GM21360 (cell line): ENCODE measurements around the gene SH3YL1.

Source experiments
- ATAC-seq: cut with Tn5 transposase; IDR thresholded peaks from one replicate; pipeline ENCODE4 v1.9.1; 2021; ENCODE audit warnings: mild to moderate bottlenecking, moderate library complexity; ENCODE audit not compliant: unreplicated experiment

Gene SH3YL1, protein sequence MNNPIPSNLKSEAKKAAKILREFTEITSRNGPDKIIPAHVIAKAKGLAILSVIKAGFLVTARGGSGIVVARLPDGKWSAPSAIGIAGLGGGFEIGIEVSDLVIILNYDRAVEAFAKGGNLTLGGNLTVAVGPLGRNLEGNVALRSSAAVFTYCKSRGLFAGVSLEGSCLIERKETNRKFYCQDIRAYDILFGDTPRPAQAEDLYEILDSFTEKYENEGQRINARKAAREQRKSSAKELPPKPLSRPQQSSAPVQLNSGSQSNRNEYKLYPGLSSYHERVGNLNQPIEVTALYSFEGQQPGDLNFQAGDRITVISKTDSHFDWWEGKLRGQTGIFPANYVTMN

DNA sequence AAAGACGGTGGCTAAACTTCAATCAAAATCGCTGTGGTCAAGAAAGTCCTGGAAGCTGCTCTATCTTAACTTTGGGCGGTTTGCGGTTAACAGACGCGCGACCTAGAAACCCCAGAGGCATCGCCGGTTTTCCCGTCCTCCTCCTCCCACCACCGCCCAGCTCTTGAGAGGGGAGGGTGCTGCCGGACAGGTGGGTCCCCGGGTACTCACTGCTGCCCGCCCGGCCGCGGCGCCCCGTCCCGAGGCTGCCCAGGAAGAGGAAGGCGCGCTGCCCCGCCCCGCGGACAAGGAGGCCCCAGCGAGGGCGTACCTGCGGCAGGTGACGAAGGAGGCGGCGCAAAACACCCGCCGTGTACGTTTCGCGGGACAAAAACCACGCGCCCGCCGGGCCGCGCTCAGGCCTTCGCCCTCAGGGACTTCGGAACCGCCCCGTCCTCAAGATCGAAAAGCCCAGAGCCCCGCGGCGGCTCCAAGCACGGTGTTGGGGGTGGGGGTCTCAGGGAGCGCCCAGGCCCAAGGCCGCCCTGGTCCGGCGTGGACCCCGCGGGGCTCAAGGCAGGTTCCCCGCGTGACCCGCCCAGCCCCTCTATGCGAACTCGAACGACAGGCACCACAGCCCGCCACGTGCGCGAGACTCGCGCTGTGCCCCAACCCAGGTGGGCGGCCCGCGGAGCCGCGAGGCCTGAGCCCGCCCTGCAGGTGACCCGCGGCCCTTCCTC, at the start of gene SH3YL1:
Gene SH3YL1 (minus strand): TSS at position 259 of the 719 bp plus-strand sequence. CDS start 48 bp downstream, at position 211.
- ATAC-seq: peak; percentile 22

DNA sequence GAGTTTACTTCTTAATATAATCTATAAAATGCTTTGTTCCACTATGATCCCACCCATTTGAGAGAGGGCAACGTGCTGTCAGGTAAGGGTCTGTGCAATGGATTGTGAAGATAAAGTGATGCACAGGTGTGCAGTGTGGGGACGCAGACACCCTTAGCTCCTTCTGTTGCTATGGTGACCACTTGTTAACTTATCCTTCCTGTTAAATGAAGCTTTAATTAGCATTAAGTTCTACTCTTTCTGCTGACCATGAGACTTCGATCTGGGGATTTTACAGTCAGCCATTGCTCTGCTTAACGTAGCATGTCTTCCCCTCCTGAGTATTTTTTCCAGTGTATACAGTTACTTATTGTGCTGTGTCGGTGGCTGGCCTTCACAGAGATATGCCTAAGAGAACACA, 47.2 kb upstream of the SH3YL1 start:
- ATAC-seq: no peak

DNA sequence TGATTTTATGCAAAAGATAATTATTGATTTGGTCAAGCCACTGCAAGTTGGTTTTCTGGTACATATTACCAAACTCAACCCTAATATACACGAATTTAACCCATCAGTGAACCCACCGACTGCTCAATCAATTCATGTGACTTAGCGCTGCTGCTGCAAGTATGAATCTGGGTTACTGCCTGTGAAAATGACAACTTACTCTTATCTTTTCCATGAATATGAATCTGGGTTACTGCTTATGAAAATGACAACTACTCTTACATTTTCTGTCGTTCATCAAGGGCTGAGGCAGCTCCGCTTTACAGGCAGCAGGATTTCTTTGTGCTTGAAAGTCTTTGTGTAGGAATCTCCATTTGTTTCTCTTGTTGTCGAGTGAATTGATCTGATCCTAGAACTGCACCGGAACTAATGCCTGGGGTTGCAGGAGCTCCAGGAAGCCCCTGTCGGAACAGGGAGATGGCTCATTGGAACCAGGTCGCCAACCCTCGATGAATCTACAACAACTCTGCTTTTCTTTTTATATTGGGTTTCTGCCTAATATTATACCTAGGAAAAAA, 46.2 kb upstream of the SH3YL1 start:
- ATAC-seq: no peak

DNA sequence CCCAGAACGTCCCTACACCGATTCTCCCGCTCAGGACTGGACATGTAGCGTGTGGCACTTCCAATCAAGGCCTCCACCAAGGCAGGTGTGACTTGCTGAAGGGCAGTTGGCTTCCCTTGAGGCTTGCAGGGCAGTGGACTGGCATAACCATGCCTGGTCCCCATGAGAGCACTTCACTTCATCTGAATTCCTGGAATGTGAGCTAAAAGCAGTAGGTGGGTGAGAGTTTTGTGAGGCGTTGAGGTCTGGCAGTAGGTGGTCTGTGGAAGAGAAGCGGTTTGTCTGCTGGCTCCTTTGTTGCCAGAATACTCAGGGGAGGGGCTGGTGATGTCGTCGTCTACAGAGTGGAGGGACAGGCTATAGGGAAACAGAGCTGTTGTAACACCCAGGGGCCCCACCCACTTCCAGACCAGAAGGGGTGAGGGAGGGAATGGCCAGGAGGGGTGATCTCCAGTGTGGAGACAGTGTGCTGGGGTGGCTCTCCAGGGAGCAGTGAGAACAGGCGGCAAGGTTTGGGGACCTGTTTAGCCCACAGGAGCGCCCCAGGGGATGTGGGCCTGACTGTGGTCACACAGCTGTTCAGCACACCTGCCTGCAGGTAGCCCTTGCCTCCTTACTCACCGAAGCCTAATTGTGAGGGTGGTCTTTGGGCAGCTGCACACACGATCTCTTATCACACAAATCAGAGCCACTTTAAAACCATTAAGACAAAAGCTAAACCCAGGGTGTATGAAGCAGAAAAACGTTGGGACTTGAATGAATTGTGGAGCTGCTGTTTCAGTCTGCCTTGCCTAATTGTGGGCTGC, 45.5 kb upstream of the SH3YL1 start:
- ATAC-seq: no peak

DNA sequence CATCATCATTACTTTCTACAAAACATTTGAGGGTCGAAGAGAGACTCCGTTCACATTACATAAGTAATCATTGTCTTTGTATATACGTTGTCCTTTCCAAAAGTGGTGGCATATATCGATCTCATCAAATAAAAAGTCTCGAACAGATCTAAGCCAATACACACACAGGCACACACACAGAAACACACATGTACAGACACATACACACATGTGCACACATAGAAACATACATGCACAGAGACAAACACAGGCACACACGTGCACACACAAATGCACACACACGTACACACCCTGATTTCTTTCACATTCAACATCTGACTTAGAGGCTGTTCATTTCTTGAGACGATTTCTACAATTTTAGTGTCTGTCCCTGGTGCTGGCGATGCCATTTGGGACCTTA, 41.5 kb upstream of the SH3YL1 start:
- ATAC-seq: no peak

DNA sequence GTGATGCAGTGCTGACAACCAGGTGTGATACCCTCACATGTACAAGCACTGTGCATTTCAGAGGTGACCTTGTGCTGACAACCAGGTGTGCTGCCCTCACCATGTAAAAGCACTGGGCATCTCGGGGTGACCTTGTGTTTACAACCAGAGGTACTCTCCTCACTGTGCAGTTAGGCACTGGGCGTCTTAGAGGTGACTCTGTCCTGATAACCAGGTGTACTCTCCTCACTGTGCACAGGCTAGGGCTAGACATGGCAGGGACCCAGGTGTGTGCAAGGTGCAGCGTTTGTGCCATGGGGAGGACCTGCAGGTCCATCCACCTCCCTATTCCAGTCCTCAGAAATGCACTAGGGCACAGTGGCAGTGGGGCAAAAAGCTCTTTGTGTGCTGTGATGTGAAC, 32.5 kb upstream of the SH3YL1 start:
- no peak for ATAC-seq

DNA sequence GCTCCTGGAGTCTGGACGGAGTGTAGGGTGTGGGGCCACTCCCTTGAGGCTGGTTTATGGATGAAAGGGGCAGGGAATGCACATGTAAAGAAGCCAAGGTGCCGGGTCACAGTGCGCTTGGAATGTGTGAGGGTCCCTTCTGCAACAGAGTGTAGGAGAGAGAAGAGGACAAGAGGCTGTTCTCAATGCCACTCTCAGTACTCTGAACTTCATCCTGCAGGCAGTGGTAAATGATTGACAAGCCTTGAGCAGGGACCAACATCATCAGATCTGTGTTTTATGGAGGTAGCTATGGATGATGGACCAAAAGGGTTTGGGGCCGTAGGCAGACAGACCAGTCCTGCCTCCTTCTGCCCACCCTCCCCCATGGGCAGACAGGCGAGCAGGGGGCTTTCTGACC, 31.3 kb upstream of the SH3YL1 start:
- no peak for ATAC-seq

DNA sequence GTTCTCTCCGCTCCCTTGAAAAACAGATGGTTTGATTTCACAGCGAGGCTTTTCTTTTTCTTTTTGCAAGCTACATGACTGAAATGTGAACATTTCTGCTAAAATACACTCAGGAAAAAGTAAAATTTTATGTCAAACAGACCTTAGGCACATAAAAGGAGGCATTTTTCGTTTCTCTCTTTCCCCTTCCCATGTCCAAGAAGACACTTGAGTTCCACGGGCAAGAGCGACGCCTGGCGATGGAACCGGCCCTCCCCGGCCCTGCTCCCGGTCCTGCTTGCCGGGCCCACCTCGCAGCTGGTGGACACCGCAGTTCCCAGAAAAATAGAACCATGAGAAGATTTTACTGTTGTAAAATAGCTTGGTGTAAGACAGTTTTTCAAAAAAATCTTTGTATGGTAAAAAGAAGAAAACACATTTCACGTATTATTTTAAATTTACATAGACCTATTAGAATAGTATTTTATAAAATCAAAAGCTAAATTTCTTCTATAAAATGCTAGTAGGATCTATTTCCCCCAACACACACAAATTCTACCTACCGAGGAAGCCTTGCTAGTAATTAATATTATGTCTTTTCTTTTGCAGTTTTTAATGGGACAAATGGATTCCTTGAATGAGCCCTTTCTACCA, 26.4 kb upstream of the SH3YL1 start:
- ATAC-seq: no peak

DNA sequence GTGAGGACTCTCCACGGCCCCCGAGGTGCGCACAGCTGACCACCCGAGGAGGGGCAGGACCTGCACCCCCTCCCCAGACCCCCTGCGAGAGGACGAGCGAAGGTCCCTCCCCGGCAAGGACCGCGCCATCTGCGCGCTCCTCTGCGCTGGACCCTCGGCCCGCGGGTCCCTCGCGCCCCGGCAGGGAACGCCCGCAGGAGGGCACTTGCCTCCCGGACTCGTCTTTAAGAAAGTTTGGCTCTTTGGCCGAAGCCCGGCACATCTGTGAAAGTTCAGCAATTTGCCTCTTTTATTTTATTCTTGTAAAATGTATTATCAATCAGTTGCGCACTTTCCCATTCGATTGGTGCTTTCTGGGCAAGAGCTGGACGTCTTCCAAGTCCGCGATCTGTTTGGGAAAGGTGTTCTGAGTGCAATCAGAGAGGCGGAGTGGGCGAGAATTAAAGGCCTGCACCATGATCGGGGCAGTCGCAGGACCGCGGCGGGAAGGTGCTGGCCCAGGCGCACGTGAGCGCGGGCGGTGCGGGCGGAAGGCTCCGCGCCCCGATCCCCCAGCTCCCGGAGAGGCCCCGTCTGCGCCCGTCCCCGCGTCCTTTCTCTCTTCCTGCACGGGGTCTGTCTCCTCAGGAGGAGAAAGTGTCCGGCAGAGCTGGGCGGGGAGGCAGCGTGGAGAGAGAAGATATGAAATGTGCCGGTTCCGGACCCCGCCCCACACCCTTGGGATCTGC, 25.7 kb upstream of the SH3YL1 start:
- ATAC-seq: no peak

DNA sequence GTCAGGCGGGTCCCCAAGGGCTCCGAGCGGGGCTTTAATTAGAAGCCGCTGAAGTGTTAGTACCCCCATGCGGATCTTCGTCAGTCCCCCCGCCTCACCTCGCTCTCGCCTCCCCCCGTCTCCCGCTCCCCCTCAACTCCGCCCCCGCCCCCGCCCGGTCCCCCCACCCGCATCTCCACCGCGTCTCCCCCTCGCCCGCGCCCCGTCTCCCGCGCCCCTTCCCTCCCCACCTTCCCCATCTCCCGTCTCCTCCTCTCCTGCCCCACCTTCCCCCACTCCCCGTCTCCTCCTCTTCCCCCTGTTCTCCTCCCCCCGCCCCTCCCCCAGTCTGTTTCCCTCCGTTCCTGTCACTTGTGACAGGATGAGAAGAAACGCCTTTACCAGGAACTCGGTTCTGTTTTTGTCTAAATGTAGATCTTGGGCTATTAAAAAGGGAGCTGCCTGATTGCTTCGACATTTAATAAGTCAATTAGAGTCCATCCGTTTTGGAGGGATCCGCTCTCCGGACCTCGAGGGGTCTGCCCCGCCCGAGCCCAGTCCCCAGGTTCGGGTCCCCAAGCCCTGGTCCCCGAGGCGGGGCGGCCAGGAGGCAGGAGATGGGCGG, 25.0 kb upstream of the SH3YL1 start:
- no peak for ATAC-seq

DNA sequence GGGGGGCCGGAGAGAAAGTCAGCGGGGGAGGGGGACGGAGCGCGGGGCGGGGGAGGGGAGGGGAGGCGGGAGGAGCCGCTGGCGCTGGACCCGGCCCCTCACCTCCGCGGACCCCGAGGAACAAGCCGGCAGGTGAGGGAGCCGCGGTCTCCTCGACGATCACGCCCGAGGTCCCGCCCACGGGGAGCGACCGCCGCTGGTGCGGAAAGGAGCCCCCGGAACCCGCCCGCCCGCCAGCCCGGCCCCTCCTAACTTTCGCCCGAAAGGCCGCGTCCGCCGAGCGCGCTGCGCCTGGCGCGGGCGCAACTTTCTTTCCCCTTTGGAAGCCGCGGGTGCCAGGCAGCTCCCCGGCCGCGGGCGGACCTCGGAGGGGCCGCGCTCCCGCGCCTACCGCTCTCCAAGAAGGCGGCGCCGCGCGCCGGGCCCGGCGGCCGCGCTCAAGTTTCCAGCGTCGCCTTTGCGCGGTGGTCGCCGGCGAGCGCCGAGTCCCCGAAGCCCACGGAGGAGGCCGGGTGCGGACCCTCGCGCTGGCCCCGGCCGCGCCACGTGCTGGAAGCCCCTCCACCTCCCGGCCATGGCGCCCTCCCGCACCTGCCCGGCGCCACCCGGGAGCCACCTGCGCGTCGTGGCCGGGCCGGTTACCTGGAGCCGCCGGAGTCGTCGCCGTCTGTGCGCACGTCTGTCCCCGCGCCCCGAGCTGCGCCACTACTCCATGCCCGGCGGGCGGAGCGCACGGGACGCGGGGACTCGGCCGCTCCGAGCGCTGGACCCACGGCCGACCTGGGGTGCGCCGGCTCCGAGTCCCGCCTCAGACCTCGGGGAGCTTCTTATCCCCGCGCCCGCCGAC, 24.3 kb upstream of the SH3YL1 start, which contains the start of gene ALKAL2:
Gene ALKAL2 (minus strand): TSS at position 181 of the 847 bp plus-strand sequence. CDS start 256 bp downstream, outside the sequence.
- ATAC-seq: no peak

DNA sequence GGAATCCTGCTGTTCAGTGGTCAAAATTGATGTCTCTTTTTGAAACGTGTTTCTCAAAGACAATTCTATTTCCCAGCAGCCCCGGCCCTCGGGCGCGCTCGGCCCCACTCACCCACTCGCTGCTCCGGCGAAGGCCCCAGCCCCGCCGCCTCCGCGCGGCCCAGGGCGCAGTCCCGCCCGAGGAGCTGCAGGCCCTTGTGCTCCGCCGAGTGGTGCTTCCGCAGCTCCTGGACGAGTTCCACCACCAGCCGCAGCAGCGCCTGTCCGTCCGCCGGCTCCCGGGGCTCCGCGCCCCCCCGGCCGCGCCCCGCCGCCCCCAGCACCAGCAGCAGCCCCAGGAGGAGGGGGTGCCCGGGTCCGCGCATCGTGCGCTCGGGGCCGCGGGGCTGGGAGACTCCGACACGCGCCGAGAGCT, 23.6 kb upstream of the SH3YL1 start:
- peak; percentile 45 for ATAC-seq

DNA sequence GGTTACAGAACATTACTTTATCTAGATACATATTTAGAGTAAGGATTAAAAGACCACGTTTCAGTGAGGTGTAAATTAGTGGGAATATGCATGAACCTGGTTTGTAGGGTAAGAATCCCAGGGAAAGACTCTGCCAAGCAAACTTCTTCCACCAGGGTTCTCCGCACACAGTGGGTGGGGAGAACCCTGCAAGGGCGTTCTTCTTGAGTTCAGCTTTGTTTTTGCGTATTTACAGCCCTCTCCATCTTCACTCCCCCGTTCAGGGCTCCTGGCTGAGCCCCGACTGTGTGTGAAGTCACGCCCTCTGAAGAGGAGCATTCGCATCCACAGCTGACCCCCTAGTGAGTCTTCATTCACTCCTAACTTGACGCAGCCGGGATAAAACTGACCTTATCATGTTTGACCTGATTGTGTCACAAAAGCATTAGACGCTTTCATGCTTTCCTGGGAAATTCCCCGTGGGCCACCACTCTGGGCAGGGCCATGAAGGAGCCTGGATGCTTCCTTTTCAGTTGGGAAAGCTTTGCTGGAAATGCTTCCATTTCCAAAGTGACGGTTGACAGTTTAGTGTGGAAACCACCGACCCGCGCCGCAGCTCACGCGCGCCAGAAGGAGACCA, 23.1 kb upstream of the SH3YL1 start:
- no peak for ATAC-seq

DNA sequence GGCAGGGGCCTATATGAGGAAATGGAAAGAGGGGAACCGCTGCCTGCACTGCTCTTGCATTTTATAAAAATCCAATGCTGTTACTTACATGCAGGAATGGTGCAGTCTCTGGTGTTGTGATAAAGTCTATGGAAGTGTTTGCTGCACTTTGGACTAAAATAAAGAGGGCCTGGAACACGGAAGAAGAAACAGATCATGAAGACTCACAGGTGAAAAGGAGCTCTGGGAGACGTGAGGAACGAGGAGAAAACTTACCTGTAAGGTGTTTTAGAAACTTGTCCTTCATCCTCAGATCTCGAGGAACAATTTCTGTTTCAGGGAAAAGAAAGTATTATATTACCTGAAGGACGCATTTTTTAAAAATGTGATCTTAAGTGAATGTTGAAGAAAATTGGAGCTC, 22.2 kb upstream of the SH3YL1 start:
- no peak for ATAC-seq

DNA sequence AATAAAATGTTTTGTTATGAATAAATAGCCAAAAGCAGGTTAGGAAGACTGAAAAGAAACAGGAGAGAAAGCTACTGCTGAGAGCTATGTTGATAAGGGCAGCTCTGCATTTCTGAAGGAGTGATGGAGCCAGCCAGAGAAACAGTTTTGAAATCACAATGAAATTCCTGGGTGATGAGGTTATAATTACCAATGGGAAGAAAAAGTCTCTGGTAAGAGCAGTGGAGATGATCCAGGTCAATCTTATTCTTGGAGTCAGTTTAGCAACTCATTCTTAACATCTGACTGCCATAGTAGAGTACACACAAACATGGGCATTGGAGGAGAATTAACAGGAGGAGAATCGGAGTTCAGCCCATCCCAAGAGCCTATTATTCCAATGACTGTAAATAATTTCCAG, 21.7 kb upstream of the SH3YL1 start:
- no peak for ATAC-seq

DNA sequence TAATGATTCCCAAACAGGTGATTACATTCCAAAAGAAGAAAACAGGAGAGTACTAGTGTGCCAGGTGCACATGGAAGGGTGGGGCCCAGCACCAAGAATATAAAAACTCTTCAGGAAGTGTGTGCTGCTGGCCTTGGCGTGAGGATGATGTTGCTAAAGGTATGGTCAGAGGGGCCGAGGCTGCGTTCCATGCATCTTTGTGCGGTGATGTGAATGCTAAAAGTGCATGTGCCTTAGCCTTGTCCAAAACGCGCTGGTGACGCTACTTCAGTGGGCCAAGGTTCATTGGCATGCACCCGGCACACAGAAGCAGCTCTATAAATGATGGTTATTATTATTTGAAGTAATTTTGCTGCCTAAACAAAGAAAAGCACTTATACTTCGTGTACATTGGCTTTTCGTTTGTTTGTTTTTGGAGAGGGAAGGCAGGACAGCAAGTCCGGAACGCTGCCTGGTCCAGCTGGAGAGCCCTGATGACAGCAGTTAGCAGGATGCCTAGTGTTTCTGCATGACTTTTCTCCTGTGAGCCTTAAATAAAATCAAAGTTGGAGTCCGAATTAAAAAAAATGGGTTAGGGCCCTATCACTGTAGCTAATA, 21.2 kb upstream of the SH3YL1 start:
- no peak for ATAC-seq

DNA sequence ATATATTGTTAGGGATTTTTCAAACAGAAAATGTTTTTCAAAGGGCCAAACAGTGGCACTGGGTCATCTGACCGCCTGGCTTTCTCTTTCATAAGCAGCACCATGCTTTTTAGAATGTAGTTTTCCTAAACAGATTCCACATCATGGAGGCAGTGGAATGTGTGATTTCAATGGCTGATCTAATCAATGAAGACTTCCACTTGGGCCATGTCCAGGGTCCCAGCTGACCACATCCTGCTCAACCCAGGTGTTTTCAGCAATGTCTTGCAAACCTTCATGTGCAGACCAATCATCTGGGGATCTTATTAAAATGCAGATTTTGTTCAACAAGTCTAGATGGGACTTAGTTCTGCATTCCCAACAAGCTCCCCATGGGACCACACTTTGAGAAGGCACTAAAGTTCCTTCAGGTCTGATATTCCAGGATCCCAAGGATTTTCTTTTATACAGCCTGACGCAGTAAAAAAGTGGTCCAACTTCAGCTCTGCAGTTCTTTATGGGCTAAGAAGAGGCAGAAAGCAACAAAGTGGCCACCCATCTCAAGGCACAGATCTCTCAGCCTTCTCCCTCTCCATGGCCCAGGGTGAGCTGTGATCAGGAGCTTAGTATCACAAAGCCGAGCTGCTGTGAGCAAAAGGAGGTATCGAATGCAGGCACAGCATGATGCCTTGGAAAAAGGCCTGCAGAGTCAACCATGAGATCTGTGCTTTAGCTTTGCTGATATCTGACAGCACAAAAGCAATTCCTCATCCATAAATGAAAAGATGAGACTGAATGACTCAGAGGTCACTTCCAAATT, 20.4 kb upstream of the SH3YL1 start:
- ATAC-seq: no peak
